A204.1 (cell line): ENCODE measurements around the gene TAAR2.
"Not testable (repeated sequence)": the region's sequence is repeated elsewhere in the genome, so short reads cannot be mapped to it uniquely, and the experiment has no call there.

Experiments
- FAIRE-seq: peaks from 2 replicates; lab custom pipeline; 2012; peaks lifted over from hg19 to GRCh38; lab: Jason Lieb, UNC

The TAAR2 gene

GRCh38 chr6:132612449-132613108 is 11.5 kb downstream of the TAAR2 start:
- FAIRE-seq = no peak

GRCh38 chr6:132611616-132612015 is 12.5 kb downstream of the TAAR2 start:
- FAIRE-seq = no peak

GRCh38 chr6:132607544-132608233 is 16.4 kb downstream of the TAAR2 start:
- FAIRE-seq = no peak

GRCh38 chr6:132604635-132605152 is 19.4 kb downstream of the TAAR2 start:
- FAIRE-seq = no peak

GRCh38 chr6:132600900-132601299 is 23.2 kb downstream of the TAAR2 start:
- FAIRE-seq = not testable (repeated sequence)

- FAIRE-seq = no peak
Measured at GRCh38 chr6:132598473-132598872, 25.6 kb downstream of the TAAR2 start.

GRCh38 chr6:132596201-132596600 is 27.9 kb downstream of the TAAR2 start:
- no peak for FAIRE-seq

GRCh38 chr6:132592855-132593254 is 31.2 kb downstream of the TAAR2 start:
- no peak for FAIRE-seq

GRCh38 chr6:132590362-132590761 is 33.7 kb downstream of the TAAR2 start:
- no peak for FAIRE-seq

GRCh38 chr6:132589454-132589853 is 34.6 kb downstream of the TAAR2 start, which contains the start of gene TAAR5:
Gene TAAR5, minus strand, starts transcription at chr6:132589741. Its CDS starts 55 bp downstream, at chr6:132589686.
- no peak for FAIRE-seq

GRCh38 chr6:132587424-132587823 is 36.7 kb downstream of the TAAR2 start:
- FAIRE-seq = no peak

GRCh38 chr6:132584698-132585097 is 39.4 kb downstream of the TAAR2 start:
- FAIRE-seq = no peak

- FAIRE-seq = no peak
Measured at GRCh38 chr6:132571774-132572173, 52.3 kb downstream of the TAAR2 start.

- no peak for FAIRE-seq
Measured at GRCh38 chr6:132570221-132570777, 53.8 kb downstream of the TAAR2 start, which contains the start of gene TAAR6. Gene TAAR6, plus strand, starts transcription at chr6:132570322. Its CDS starts 0 bp downstream, at chr6:132570322.

GRCh38 chr6:132569170-132569569 is 54.9 kb downstream of the TAAR2 start:
- no peak for FAIRE-seq

GRCh38 chr6:132568611-132569010 is 55.5 kb downstream of the TAAR2 start:
- FAIRE-seq = no peak

GRCh38 chr6:132567566-132567965 is 56.5 kb downstream of the TAAR2 start:
- no peak for FAIRE-seq
